GM21619 (cell line): ENCODE results near the gene KDF1.

Source experiments
- ATAC-seq: cut with Tn5 transposase; IDR thresholded peaks from one replicate; pipeline ENCODE4 v1.9.1; 2021; ENCODE audit not compliant: unreplicated experiment

The KDF1 gene

DNA sequence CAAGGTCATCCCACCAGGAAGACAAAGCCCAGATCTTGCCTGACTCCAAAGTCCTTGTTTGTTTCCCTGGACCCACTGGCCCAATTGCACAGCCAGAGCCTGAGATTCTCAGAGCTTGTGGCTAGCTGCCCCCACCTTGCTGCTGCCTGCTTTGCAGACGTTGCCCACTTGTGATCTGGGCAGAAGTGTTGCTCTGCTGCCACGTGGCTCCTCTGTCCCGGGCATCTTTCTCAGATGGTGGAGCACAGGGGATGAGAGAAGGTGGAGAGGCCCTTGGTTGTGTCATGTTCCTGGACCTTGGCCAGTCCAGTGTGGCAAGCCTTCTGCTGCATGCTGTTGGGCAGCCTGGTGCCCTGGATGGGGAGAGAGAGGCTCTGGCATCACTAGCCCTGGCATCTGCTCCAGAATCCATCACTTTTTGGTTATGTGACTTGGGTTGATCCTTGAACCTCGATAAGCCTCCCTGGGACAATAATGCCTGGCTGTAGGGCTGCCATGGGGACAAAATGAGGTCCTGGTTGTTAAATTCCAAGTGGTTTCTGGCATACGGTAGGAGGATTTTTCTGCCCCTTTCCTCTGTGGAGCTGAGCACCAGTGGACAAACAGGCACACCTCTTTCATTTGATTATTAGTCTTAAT, 44.9 kb downstream of the KDF1 start:
- ATAC-seq, result no peak

GRCh38 chr1:26913754-26914619, 46.3 kb downstream of the KDF1 start, which contains the start of gene NR0B2:
NR0B2 (minus strand) TSS chr1:26913975; CDS start chr1:26913940, 35 bp downstream.
- ATAC-seq, result no peak

DNA sequence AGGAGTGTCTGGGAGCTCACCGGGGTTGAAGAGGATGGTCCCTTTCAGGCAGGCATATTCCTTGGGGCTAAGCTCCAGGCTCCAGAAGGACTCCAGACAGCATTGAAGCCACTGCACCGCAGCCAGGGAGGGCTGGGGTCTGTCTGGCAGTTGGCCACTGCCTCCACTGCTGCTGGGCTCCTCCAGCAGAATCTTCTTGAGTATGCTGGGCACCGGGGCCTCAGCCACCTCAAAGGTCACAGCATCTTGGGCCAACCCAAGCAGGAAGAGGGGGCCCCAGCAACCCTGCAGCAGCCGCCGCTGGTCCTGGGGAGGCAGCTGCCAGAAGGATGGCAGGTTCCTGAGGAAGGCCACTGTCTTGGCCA, 46.9 kb downstream of the KDF1 start:
- ATAC-seq, result no peak

GRCh38 chr1:26912147-26912490, 48.1 kb downstream of the KDF1 start:
- ATAC-seq, result no peak

- ATAC-seq, result no peak
Observed at GRCh38 chr1:26911399-26912146, 48.7 kb downstream of the KDF1 start.

DNA sequence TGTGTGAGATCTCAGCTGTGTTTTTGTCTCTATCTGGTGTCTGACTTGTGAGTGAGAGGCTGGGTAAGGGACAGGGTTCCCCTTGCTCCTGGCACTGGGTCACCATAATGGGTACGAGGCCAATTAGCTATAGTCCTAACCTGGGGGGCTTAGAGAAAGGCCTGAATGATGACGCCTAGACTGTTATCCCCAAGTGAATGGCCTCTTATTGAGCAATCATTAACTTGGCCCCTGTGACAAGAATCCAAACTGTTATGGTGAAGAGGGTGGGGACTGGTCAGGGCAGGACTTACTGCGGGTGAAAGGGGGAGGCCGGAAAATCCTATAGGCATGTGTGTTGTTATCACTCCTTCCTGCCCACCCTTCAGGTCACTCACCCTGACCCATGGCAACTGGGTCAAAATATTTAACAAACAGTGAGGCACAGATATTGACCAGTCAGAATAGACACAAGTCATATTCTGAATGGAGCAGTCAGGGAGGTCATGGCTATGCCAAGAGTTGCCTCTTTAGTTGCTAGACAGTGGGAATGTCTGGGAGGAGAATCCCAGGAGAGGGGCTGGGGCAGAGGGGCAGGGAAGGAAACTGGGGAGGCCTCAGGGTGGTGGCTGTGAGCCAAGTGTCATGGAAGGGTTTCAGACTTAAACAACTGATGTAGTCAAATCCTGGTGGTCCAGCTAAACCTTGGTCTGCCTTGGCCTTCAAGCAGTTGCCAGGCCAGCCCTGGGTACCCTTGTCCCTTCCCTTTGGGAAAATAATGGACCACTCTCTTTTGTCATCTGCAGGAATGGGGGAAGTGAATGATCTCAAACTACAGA, 49.7 kb downstream of the KDF1 start:
- ATAC-seq, result no peak

- ATAC-seq, result no peak
Observed at GRCh38 chr1:26909951-26910342, 50.3 kb downstream of the KDF1 start.

DNA sequence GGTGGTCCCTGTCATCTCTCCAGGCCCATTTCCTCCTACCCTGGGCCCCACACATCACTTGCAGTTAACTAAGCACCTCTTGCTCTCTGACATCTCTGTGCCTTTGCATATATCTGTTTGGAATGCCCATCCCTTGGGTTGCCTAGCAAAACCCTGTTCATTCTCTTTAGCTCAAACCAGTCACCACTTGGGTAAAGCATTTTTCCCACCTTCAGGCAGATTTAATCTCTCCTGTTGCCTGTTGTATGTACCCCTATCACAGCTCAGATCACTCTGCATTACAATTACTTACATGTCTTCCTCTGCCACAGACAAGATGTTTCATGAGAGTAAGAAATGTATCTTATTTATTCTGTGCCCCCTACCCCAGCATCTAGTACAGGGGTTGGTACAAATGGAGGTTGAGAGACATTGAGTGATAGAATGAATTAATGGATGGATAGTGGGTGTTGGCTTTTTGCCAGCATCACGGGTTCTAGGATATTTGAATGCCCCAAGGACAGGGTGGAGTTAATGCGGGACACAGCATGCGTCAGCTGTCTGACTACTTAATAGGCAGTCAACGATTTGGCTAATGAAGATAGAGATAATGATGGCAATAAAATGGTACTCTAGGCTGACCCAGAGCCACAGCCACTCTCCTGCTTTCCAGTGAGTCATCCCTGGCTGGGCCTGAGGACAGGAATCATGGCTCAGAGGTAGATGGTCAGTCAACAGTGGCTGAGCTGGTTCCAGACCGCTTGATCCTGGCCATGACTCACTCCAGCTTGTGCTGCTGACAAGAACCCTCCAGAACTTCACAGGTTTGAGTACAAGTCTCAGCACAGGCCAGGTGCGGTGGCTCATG, 53.0 kb downstream of the KDF1 start:
- ATAC-seq, result no peak

- no peak for ATAC-seq
Observed at GRCh38 chr1:26900815-26901511, 59.3 kb downstream of the KDF1 start.

DNA sequence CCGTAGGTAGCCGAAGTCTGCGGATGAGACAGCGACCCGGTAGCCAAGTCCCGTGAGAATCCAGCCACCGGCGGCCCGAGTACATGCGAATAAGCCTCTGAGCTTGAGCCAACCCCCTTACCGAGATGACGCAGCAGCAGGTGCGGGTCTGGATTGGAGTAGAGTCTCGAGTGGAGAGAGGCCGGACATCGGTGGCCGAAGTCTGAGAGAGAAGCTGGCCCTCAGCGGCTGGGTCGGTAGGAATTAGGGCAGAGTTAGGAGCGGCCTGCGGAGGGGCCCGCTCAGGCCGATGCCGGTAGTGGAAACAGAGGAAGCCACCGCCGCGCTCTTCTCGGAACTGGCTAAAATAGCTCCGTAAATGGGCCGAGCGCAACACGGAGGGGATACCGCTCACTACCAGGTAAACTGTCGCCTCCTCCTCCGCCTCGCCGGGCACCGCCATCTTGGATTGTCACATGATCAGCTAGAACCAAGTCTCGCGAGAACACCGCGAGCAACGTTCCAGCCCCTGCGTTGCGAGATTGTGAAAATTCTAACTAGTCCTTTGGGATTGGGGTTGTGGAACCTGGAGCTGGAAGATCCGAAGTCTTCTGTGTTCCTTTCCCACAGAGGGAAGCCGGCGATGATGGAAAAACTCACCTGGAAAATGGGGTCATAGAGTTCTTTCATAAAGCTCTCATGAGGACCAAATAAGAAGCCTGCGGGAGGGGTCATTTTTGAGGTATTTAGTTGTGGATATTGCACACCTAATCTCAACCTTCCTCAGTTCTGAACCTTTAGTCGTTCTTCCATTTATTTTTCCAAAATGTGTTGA, 60.1 kb downstream of the KDF1 start, which contains the start of gene GPATCH3:
TSS of gene GPATCH3 (minus strand) at position 467 of the 814 bp plus-strand sequence. CDS start at position 442, 25 bp downstream.
- ATAC-seq, result peak; percentile 93
